CD4-positive, alpha-beta memory T cell (primary cell): ENCODE results near the gene DOCK4. TPM values are rescaled to one million over a fixed set of nuclear protein-coding genes. Genes with fewer than 3 reads are reported as not detected.
A peak's percentile ranks its signal among the peaks of the same experiment; 100 is the strongest.

Experiments
- CTCF ChIA-PET: fragments of 350-600 bp; sonication (Branson Sonifier 250); formaldehyde crosslinking; loops from one replicate; lab custom pipeline; 2021; ENCODE audit warnings: inconsistent platforms; ENCODE audit not compliant: partially characterized antibody; lab: Charles Lee
- POLR2A ChIA-PET: fragments of 350-600 bp; sonication (Branson Sonifier 250); formaldehyde crosslinking; loops from one replicate; lab custom pipeline; 2021; ENCODE audit not compliant: partially characterized antibody; lab: Charles Lee
- DNase-seq, 5 donors: peaks; one replicate each; pipeline versions ENCODE4 v3.0.0 to v3.0.0-alpha.2; 2020 to 2022; ENCODE audit warnings: mixed read lengths in 1 of 5
- H3K27ac ChIP-seq: one replicate; pipeline ENCODE4 v1.7.0; 2013; ENCODE audit warnings: low read depth, low read length
- H3K27me3 ChIP-seq: 2 replicates; pipeline ENCODE4 v1.7.0; 2013; ENCODE audit warnings: mild to moderate bottlenecking, low read length, moderate library complexity; ENCODE audit not compliant: insufficient read depth
- H3K36me3 ChIP-seq: 2 replicates; pipeline ENCODE4 v1.7.0; 2013; ENCODE audit warnings: mild to moderate bottlenecking, low read length, moderate library complexity; ENCODE audit not compliant: insufficient read depth
- H3K4me1 ChIP-seq: 2 replicates; pipeline ENCODE4 v1.7.0; 2013; ENCODE audit warnings: mild to moderate bottlenecking, low read length, moderate library complexity; ENCODE audit not compliant: insufficient read depth
- H3K4me3 ChIP-seq, 2 donors: one replicate each; pipeline ENCODE4 v1.7.0; 2013; ENCODE audit warnings: low read length in 2 of 2, mild to moderate bottlenecking in 1 of 2
- H3K9me3 ChIP-seq, 2 donors: one replicate each; pipeline ENCODE4 v1.7.0; 2013; ENCODE audit warnings: low read length in 2 of 2, control low read depth in 1 of 2; ENCODE audit not compliant: control insufficient read depth in 1 of 2
- H3K27ac Mint-ChIP-seq, 7 donors: one replicate each; pipeline ENCODE4 v1.8.0; 2020 to 2021; ENCODE audit warnings: mixed read lengths in 7 of 7, mild to moderate bottlenecking in 6 of 7, inconsistent platforms in 3 of 7, moderate library complexity in 3 of 7
- H3K27me3 Mint-ChIP-seq, 2 donors: one replicate each; pipeline ENCODE4 v1.8.0; 2020 to 2021; ENCODE audit warnings: mixed read lengths in 2 of 2
- H3K36me3 Mint-ChIP-seq, 2 donors: one replicate each; pipeline ENCODE4 v1.8.0; 2020 to 2021; ENCODE audit warnings: mixed read lengths in 2 of 2, inconsistent platforms in 1 of 2, mild to moderate bottlenecking in 1 of 2
- H3K4me1 Mint-ChIP-seq, 4 donors: one replicate each; pipeline ENCODE4 v1.8.0; 2020 to 2021; ENCODE audit warnings: mixed read lengths in 4 of 4, mild to moderate bottlenecking in 1 of 4
- H3K4me3 Mint-ChIP-seq, 8 donors: one replicate each; pipeline ENCODE4 v1.8.0; 2020 to 2021; ENCODE audit warnings: mixed read lengths in 8 of 8, mild to moderate bottlenecking in 7 of 8, moderate library complexity in 6 of 8, inconsistent platforms in 3 of 8
- H3K9me3 Mint-ChIP-seq, 8 donors: one replicate each; pipeline ENCODE4 v1.8.0; 2020 to 2021; ENCODE audit warnings: mixed read lengths in 8 of 8, mild to moderate bottlenecking in 5 of 8, inconsistent platforms in 3 of 8, moderate library complexity in 1 of 8
- intact Hi-C: fragments of 100-400 bp; cut with micrococcal nuclease; formaldehyde crosslinking; loops from one replicate; pipeline ENCODE4 v1.15.1; 2023
- polyA plus RNA-seq, 2 donors: library from polyadenylated mRNA; unstranded; fragments of 300-500 nt; fragmentation: Illumina TruSeq; gene quantifications; one replicate each; pipeline ENCODE4 v1.2.3, GENCODE V29; 2021
- total RNA-seq, 2 experiments: library from RNA; stranded (reverse); gene quantifications; one replicate each; pipeline ENCODE4 v1.2.3, GENCODE V29; 2021

The DOCK4 gene
- total and polyA plus RNA-seq, 4 experiments from 2014 or later: 0.47 to 1.5 (median 1.2) TPM; not detected in 1

GRCh38 chr7:111736552-111736874, 469.7 kb downstream of the DOCK4 start:
- DNase-seq: no peak
- no peaks in the 10 kb centered on the region for H3K36me3 Mint-ChIP-seq
- H3K27ac ChIP-seq: no peak overlapping the region
- H3K4me1 Mint-ChIP-seq: no peaks in the 10 kb centered on the region
- H3K27ac Mint-ChIP-seq: no peak overlapping the region
- POLR2A ChIA-PET: no interaction called here
- no peak overlapping the region for H3K4me3 ChIP-seq
- no peaks in the 10 kb centered on the region for H3K9me3 ChIP-seq
- CTCF ChIA-PET: interaction anchor here (0.8 to 1.5 kb wide), 11 partner anchors 10 to 1892 kb away, joined by 3 to 20 read pairs (median 5); no protein-coding TSS in a partner anchor
- H3K27me3 Mint-ChIP-seq: peaks cover 9 to 10% of the 10 kb centered on the region in 2 donors
- H3K36me3 ChIP-seq: no peaks in the 10 kb centered on the region
- intact Hi-C loops: no loop called here
- H3K27me3 ChIP-seq: no peaks in the 10 kb centered on the region
- H3K9me3 Mint-ChIP-seq: no peaks in the 10 kb centered on the region
- no peak overlapping the region for H3K4me3 Mint-ChIP-seq
- H3K4me1 ChIP-seq: no peaks in the 10 kb centered on the region

GRCh38 chr7:111735661-111736551, 470.3 kb downstream of the DOCK4 start:
- no peaks in the 10 kb centered on the region for H3K4me1 Mint-ChIP-seq
- no peak overlapping the region for H3K27ac Mint-ChIP-seq
- DNase-seq: peak; percentile 42 to 62 (median 50)
- H3K27me3 Mint-ChIP-seq: peaks cover 7 to 10% of the 10 kb centered on the region in 2 donors
- no peaks in the 10 kb centered on the region for H3K36me3 Mint-ChIP-seq
- H3K4me1 ChIP-seq: no peaks in the 10 kb centered on the region
- no peaks in the 10 kb centered on the region for H3K27me3 ChIP-seq
- ChIA-PET POLR2A (no interaction called here), CTCF (interaction anchor here (0.8 to 1.5 kb wide), 12 partner anchors 9 to 1892 kb away, joined by 3 to 20 read pairs (median 4); no protein-coding TSS in a partner anchor)
- no peaks in the 10 kb centered on the region for H3K9me3 Mint-ChIP-seq
- H3K27ac ChIP-seq: no peak overlapping the region
- H3K36me3 ChIP-seq: no peaks in the 10 kb centered on the region
- intact Hi-C loops: loop anchor here (1.0 to 2.0 kb wide), 2 partner anchors 638 to 1145 kb away; no protein-coding TSS in a partner anchor
- H3K4me3 Mint-ChIP-seq: no peak overlapping the region
- no peaks in the 10 kb centered on the region for H3K9me3 ChIP-seq
- no peak overlapping the region for H3K4me3 ChIP-seq

- Histone ChIP-seq H3K27me3 (no peaks in the 10 kb centered on the region), H3K4me3 (no peak overlapping the region), H3K27ac (no peak overlapping the region), H3K4me1 (no peaks in the 10 kb centered on the region), H3K9me3 (no peaks in the 10 kb centered on the region), H3K36me3 (no peaks in the 10 kb centered on the region)
- POLR2A ChIA-PET: no interaction called here
- Mint-ChIP-seq H3K36me3 (no peaks in the 10 kb centered on the region), H3K4me3 (no peak overlapping the region), H3K4me1 (no peaks in the 10 kb centered on the region), H3K9me3 (no peaks in the 10 kb centered on the region), H3K27me3 (peaks cover 7 to 10% of the 10 kb centered on the region in 2 donors), H3K27ac (no peak overlapping the region)
- intact Hi-C loops: loop anchor here (1.0 to 2.0 kb wide), 2 partner anchors 637 to 1144 kb away; no protein-coding TSS in a partner anchor
- CTCF ChIA-PET: interaction anchor here (0.8 to 1.5 kb wide), 5 partner anchors 9 to 406 kb away, joined by 3 to 7 read pairs (median 4); no protein-coding TSS in a partner anchor
- no peak for DNase-seq
Measured at GRCh38 chr7:111734954-111735660, 471.1 kb downstream of the DOCK4 start.

- Mint-ChIP-seq H3K4me3 (no peak overlapping the region), H3K27me3 (peaks cover 7% of the 10 kb centered on the region in 2 donors), H3K4me1 (no peaks in the 10 kb centered on the region), H3K9me3 (no peaks in the 10 kb centered on the region), H3K27ac (no peak overlapping the region), H3K36me3 (no peaks in the 10 kb centered on the region)
- no peaks in the 10 kb centered on the region for H3K4me1 ChIP-seq
- H3K27me3 ChIP-seq: no peaks in the 10 kb centered on the region
- no peak for DNase-seq
- ChIA-PET CTCF (interaction anchor here (1.2 to 2.9 kb wide), 2 partner anchors 8 to 11 kb away, joined by 5 to 12 read pairs; no protein-coding TSS in a partner anchor), POLR2A (no interaction called here)
- intact Hi-C loops: no loop called here
- H3K4me3 ChIP-seq: no peak overlapping the region
- H3K27ac ChIP-seq: no peak overlapping the region
- H3K36me3 ChIP-seq: no peaks in the 10 kb centered on the region
- no peaks in the 10 kb centered on the region for H3K9me3 ChIP-seq
Measured at GRCh38 chr7:111732923-111733322, 473.3 kb downstream of the DOCK4 start.

- no peaks in the 10 kb centered on the region for H3K4me1 Mint-ChIP-seq
- H3K27me3 ChIP-seq: no peaks in the 10 kb centered on the region
- no peak overlapping the region for H3K4me3 ChIP-seq
- intact Hi-C loops: no loop called here
- peaks cover 5 to 6% of the 10 kb centered on the region in 2 donors for H3K27me3 Mint-ChIP-seq
- H3K36me3 ChIP-seq: no peaks in the 10 kb centered on the region
- ChIA-PET POLR2A (no interaction called here), CTCF (interaction anchor here (1.6 to 2.9 kb wide), 3 partner anchors 9 to 15 kb away, joined by 3 to 12 read pairs (median 11); no protein-coding TSS in a partner anchor)
- no peak for DNase-seq
- no peak overlapping the region for H3K27ac ChIP-seq
- H3K4me3 Mint-ChIP-seq: no peak overlapping the region
- H3K27ac Mint-ChIP-seq: no peak overlapping the region
- H3K9me3 Mint-ChIP-seq: no peaks in the 10 kb centered on the region
- H3K4me1 ChIP-seq: no peaks in the 10 kb centered on the region
- no peaks in the 10 kb centered on the region for H3K36me3 Mint-ChIP-seq
- no peaks in the 10 kb centered on the region for H3K9me3 ChIP-seq
Measured at GRCh38 chr7:111730476-111731300, 475.5 kb downstream of the DOCK4 start.

GRCh38 chr7:111730057-111730456, 476.1 kb downstream of the DOCK4 start:
- intact Hi-C loops: no loop called here
- Mint-ChIP-seq H3K9me3 (no peaks in the 10 kb centered on the region), H3K4me3 (no peak overlapping the region), H3K27me3 (peaks cover 3 to 4% of the 10 kb centered on the region in 2 donors), H3K27ac (no peak overlapping the region), H3K4me1 (no peaks in the 10 kb centered on the region), H3K36me3 (no peaks in the 10 kb centered on the region)
- no peaks in the 10 kb centered on the region for H3K9me3 ChIP-seq
- CTCF ChIA-PET: interaction anchor here (1.6 to 4.4 kb wide), 4 partner anchors 9 to 14 kb away, joined by 3 to 33 read pairs (median 12); no protein-coding TSS in a partner anchor
- no peaks in the 10 kb centered on the region for H3K4me1 ChIP-seq
- no peak overlapping the region for H3K4me3 ChIP-seq
- no peaks in the 10 kb centered on the region for H3K36me3 ChIP-seq
- POLR2A ChIA-PET: no interaction called here
- DNase-seq: no peak
- no peaks in the 10 kb centered on the region for H3K27me3 ChIP-seq
- H3K27ac ChIP-seq: no peak overlapping the region
